HL-60/S4 treated with phorbol 12-myristate 13-acetate at 8.2 ng/mL for 4 days and 3 days (cell line): ENCODE measurements around the gene TRIM3.

Source experiments
- in situ Hi-C: fragments of 300-500 bp; cut with MboI; formaldehyde crosslinking; loops from 2 replicates; pipeline ENCODE4 v1.15.0; 2022; ENCODE audit warnings: low sequenced_read_pairs

TRIM3 gene

DNA sequence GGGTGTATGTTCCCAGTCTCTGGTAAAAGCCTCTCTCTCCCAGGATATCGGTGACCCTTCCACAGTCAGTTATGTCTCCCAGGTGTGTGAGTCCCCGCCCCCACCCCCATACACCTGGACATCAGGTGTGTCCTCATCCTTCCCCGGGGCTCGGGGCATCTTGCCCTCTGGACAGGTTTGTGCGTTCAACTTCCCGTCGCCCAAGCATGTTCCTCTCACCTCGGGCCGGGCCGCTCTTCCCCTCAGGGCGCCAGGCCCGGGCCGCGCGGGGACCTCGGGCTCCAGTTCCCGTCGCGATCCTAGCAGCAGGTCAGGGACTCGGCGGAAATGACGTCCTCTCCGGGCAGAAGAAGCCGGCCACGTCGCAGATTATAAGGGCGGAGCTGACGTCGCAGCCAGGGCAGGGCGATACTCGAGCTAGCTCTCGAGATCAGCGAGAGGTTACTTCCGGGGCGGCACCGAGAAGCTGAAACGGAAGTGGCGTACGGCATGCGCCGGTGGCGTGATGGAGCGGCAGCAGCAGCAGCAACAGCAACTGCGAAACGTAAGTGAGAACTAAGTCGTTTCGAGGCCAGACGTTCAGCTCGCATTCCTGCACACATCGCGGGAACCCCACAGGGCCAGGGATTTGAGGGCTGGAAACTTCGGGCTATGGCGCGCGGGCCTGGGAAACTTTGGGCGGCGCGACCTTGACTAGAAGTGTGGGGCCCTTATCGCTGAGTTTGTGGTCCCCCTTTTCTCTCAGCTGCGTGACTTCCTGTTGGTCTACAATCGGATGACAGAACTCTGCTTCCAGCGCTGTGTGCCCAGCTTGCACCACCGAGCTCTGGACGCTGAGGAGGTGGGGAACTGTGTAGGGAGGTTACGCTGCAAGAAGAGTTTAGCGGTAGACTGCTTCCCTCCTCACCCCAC is 7.5 kb upstream of the TRIM3 start, which contains the start of the genes ARFIP2 and TIMM10B:
Gene ARFIP2 (minus strand): TSS at position 320 of the 912 bp plus-strand sequence. CDS start 910 bp downstream, outside the sequence.
Gene TIMM10B (plus strand): TSS at position 490 of the 912 bp plus-strand sequence. CDS start 16 bp downstream, at position 506.
- in situ Hi-C loops = no loop called here

DNA sequence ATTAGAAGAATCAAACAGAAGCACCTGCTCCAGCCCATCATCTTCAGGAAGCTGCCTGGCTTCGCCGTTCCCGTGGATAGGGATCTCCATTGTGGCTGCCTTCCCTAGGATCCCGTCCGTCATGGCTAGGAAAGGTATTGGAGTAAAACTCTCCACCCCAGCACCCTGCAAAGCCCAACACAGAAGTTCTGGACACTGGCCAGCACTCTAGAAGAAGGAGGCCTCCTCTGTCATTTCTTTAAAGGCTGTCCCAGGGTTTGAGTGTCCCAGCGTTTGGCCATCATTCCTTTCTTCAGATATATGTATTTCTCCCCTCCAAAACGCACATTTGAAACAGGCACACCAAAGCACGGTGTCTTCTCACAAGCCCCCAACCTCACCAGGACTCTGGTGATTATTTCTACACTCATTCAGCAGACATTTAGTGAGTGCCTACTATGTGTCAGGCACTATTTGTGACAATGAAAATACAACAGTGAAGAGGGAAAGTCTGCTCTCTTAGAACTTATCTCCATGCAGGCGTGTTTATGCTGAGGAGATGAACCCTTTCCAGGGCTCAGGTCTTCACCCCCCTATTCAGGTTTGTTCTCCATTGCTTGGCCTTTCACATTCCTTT is 6.7 kb upstream of the TRIM3 start:
- in situ Hi-C loops = no loop called here

DNA sequence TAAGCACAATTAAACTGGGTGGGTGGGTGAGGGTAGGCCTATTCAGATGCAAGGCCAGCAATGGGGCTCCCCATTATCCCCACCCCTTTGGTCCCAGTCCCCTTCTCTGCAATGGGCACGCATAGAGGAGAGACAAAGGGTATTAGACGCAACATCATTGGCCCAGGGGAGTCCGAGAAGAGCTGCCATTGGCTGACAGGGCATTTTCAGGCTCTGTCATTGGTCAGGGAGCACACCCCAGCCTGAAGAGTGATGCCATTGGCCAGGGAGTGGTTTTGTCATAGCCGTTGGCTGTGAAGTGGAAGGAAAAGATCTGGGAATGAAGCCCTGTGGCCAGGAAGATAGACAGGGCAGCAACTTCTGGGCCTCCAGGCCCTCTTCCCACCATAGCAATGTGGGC is 2.8 kb upstream of the TRIM3 start:
- in situ Hi-C loops = no loop called here

DNA sequence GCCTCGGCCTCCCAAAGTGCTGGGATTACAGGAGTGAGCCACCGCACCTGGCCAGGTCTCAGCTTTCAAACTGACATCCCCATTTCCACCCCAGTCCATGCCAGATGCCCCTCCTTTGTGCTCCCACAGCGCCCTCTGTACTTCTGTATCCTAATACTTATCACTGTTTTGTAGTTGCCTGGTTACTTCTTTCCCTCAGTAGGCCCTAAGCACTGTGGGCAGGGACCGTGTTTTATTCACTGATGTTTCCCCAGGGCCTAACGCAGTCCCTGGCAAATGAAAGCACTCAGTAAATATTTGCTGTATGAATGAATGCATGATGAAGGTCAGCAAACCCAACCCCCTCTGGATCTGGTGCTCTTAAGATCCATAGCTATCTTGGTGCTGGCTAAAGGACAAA is 2.2 kb upstream of the TRIM3 start:
- in situ Hi-C loops = no loop called here

DNA sequence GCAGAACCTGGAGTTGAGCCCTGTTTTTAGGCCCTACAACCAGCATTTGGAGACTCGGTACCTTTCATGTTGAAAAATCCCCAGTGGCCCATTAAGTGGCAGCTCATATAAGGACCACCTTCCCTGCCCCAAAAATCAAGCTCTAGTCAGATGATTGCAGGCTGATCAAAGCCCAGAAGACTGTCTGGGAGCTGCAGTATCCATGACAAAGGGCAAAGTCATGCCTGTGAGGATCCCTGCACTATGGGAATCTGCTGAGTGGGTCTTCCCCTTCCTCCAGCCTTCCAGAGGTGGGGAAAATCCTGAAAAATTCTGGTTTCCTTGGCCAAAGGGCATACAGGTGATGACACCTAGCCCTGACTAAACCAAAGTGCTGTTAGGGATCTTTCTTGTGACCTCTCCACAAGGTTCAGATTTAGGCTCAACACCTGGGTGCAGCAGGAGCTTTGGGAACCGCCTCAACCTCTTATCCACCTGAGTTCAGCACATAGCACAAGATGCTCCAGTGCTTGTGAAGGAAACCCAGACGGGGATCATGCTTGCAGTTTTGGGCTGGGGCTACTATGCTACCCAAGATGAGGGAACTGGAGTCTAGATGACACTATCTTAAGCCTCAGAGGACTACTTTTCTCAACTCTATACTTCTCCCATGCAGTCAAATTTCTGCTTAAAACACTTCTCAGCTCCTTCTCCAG is 1.2 kb upstream of the TRIM3 start:
- in situ Hi-C loops = no loop called here

DNA sequence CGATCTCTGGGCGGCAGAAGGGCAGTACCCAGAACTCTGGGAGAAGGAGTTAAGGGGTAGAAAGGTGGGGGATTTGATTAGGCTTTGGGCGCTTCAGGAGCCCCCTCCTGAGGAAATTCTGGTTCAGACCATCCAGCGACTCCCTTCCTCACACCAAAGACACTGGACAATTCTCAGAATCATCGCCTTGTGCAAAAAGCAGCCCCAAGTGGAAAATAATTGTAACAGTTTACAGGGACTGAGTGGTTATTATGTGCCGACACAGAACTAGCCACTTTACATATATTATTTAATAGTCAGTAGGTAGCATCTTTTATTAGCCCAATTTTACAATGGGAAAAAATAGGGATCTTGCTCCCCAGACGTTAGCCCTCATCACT is 662 bp upstream of the TRIM3 start:
- in situ Hi-C loops = no loop called here

DNA sequence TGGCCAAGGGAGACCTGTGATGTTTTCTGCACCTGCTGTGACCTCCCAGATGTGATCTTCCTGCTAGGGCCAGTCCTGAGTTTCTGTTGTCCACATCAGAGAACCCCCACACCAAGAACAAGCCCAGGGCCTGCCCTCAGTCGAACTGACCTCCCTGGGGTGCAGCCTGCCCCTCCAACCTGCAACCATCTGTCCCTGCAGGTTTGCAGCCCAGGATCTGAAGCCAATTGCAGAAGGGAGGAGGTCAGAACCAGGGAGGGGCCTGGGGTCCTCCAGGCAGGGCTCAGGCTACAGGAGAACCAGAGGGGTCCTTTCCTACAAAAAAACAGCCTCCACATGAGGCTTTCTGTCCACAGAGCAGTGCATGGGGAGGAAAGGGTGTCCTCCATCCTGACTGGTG is 807 bp downstream of the TRIM3 start:
- in situ Hi-C loops = no loop called here

DNA sequence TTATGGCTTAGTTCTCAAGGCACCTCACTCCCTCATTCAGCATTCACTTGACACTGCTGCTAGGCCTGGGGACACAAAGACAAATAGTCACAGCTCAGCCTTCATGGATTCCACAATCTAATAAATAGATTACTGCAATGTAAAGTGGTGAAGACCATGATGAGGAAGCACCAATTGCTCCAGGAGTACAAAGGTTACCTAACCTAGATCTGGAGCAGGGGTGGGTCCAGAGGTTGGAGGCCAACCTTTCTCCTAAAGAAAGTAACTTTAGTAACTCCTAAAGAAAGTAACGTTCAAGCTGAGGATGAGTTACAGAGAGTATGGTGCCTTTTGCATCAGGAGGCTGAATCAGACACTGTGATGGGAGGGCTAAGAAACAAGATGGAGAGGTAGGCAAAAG is 4.1 kb downstream of the TRIM3 start:
- in situ Hi-C loops = no loop called here

DNA sequence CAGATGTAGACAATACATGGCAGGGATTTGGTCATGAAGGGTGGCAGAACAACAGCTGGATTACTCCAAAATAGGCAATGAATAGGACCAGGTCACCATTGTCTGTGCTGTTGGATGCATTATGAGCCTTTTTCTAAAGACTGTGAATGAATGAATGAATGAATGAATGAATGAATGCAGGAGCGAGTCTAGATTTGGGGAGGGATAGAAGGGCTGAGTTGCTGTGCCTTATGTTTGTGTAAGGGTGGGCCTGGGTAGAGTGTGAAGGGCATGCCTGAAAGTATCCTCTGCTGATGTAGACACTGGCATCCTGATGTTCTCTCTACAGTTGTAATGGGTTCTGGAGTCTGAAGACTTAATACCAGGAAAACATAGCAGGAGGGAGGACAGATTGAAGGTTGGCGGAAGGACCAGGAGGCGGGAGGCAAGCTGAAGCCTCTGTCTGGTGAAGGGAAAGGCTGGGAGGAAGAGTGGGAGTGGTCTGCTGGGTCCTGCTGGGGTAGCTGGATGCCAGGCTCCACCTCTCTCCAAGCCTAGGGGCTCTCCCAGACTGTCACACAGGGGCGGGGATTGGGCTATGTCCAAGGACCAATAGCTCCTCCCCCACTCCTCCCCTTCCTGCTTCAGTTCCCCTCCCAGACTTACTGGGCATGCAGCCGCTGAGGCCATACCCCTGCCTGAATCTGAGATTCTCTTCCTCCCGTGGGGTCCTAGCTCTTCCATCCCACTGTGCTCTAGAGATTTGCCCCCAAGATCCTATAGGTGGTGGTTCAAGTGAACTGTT is 4.8 kb downstream of the TRIM3 start:
- in situ Hi-C loops = no loop called here

DNA sequence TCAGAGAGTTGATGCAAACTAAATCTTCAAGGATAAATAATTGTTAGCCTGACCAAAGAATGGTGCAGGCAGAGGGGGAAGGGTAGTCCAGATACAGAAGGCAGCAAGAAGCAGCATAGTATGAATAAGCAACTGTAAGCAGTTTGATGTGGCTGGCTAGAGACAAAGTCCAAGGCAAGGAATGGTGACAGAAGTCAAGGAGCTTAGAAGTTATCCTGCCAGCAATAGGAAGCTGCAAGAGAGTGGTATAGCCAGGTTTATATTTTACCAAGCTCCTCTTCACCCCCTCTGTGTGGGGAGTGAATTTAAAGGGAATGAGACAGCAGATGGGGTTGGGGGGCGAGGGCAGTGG is 14.7 kb downstream of the TRIM3 start:
- in situ Hi-C loops = no loop called here

DNA sequence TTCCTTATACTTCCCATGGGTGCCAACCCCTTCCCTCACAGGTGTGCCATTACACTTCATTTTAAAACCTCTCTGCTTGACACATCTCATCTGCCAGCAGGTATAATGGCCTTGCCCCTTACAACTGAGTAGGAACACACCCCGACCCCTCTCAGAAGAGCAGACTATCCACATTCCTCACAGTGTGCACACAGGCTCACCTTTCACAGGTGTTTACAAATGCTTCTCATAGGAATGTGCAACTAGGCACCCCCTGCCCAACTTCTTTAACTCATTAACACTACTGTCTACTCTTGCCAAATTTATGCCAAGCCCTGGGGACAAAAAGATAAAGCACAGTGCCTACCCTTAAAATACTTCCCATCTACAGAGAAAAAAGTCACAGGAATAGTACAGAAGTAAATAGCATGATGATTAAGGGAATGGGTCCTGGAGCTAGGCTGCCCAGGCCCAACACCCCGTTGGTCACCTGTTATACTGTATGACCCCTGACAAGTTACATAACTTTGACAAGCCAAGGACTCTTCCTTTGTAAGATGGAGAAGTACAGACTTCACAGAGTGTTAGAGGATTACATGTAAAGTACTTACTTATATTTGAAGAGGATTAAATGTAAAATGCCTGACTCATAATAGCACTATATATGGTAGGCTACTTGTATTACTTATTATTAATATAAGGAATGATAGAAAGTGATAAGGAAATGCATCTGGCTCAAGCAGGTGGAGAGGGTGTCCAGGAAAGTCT is 15.2 kb downstream of the TRIM3 start:
- in situ Hi-C loops = no loop called here

DNA sequence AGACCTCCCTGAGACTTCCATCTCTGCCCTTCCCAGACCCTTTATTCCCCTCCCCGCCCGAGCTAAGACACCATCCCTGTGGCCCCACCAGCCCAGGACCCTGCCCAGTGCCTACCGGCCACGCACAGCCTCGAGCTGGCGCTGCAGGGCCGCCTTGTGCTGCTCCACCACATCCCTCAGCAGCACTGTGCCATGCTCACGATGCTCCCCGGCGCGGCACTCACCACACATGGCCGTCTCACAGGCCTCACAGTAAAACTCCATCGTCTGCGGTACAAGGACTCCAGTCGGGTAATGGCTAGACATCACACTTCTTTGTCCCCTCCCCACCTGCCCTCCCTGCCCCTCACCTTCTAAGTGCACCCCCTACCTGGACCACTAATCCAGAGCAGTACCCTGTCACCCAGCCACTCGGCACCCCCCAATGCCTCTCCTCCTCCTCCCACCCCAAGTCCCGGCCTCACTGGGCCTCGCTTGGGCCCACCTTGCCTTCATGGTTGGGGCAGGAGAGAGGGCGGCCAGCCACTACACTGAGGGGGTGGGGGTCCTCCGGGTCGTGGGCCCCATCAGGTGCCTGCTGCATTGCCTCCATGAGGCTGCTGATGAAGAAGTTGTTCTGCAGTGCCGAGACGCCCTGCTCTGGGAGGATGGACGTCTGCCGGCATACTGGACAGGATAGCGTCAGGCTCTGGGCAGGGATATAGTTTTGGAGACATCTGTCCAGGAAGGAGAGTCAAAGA is 16.0 kb downstream of the TRIM3 start:
- in situ Hi-C loops = no loop called here

DNA sequence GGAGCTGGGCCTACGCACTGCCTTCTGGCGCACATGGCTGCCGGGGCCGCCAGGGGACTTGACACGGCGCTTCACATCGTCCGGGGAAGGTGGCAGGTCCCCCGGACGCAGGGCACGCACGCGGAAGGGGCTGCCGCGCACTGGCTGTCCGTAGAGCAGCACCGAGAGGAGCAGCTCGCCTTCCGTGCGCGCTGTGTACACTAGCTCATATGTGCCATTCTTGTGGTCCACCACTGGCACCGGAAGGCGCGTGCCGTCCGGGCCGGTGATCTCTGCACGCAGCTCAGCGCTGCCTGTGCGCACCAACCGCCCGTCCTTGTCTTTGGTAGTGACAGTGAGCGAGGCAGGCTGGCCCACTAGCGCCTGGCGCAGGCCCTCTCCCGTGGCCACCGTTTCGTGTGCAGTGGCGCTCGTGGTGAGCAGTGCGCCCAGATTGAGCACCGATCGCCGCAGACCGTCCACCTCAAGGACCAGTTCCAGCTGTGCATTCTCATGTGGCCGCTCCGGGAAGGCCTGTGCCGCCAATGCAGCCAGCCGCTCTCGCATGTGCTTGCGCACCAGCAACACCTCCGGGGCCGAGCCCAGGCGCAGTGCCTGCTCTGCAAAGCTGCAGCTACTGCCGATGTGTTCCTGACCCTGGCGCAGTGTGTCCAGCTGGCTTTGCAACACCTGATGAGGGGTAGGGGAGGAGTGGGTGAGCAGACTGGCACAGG is 17.2 kb downstream of the TRIM3 start:
- in situ Hi-C loops = no loop called here

DNA sequence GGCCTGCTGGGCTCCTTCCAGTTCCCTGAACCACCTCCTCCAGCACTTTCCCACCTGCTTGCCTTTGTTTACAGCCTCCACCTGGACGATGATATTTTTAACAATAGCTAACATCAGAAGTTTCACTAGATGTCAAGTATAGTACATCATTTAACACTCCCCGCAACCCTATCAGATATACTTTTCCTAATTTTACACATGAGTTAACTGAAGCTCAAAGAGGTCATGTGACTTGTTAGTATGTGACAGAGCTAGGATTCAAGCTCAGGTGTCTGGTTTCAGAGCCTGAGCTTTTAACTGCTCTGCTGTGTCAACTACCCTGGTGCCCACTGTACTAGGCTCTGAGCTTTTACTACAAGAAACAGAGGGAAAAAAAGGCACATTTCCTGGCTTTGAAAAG is 18.7 kb downstream of the TRIM3 start:
- in situ Hi-C loops = no loop called here

DNA sequence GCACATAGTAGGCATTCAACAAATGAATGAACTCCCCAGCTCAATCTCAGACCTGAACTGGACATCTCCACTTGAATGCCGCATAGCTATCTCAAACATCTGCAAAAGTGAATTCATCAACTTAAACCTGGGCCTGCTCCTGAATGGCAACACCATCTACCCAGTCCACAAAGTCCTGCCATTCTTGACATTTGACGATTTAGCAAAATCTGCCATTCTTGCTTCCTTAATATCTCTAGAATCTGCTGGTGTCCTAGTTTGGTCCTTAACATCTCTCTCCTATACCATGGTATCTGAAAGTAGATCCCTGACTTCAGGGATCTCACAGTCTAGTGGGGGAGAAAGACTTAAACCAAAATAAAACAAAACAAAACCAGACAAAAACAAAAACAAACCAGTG is 20.6 kb downstream of the TRIM3 start:
- in situ Hi-C loops = no loop called here

DNA sequence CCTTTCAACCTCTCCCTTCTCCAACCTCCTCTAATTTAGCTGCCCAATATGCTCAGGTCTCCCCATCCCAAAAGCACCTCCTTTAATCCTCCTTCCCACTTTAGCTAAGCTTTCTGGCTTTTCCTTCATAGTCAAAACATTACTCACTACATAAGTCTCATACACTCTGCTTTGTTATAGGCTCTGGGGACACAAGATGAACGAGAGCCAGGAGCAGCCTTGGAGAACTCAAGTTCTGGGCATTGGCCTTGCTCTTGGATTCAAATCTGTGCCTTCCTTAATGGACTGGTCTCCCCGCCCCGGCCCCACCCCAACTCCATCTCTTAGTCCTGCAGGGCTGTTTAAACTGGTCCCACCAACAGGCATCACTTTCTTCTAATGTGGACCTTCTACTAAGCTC is 21.5 kb downstream of the TRIM3 start:
- in situ Hi-C loops = no loop called here

DNA sequence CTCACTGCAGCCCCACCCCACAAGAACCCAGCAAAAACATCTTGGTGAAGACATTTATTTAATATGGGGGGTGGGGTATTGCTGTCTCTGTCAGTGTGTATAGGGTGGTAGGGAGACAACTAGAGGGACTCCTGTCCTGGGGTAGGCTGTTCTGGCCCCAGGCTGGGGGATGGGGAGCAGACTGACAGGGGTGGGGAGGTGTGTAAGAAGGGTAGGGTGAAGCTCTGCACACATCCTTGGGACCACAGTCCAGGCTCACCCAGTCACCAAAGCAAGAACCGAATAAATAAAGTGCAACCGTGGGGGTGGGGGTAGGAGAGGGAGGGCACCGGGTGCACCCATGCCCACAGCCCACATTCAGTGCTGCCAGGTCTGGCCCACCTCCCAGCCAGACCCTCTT is 25.2 kb downstream of the TRIM3 start:
- in situ Hi-C loops = no loop called here

DNA sequence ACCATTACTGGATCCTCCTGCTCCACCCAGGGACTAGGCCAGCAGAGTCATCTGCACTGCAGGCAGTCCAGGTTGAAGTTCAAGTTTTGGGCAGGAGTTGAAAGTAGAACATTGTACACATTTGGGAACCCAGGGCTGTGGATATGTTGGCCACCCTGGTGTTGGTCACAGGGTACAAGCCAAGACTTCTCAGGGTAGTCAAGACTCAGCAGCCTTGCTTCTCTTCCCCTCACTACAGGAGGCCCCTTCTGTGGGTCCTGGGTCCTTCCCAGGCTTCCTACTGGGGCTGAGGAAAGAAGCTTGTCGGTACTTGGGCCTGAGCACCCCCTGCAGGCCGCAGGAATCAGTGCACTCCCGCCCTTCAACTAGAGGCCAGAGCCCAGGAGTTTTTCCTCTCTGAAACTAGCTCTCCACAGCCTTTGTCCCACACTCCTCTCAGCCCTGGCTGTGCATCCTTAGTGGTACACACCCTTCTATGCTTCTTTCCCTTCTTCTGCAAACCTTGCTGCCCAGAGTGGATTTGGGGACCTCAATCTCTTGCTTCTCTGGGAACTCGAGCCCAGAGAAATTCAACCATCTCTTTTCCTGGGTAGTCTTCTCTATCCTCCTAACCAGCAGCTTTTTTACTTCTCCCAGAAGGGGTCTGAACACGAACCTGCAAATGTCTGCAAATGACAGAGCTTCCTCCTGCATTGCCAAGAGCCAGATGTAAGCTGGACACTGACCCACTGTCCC is 30.3 kb downstream of the TRIM3 start:
- in situ Hi-C loops = no loop called here
